ENCODE measurements around the gene CEP72. TPM values are rescaled to one million over a fixed set of nuclear protein-coding genes. Genes with fewer than 3 reads are reported as not detected.

The CEP72 gene
- total and polyA plus RNA-seq, 2 of the 13 experiments (the other 11 are each of a cell fraction or from before 2014, with no cell fraction given), result 3.4 to 9.4 TPM

GRCh38 chr5:652023-652515 lies 39.9 kb downstream of the CEP72 start (continued):
- TF ChIP-seq, protein P1, sequence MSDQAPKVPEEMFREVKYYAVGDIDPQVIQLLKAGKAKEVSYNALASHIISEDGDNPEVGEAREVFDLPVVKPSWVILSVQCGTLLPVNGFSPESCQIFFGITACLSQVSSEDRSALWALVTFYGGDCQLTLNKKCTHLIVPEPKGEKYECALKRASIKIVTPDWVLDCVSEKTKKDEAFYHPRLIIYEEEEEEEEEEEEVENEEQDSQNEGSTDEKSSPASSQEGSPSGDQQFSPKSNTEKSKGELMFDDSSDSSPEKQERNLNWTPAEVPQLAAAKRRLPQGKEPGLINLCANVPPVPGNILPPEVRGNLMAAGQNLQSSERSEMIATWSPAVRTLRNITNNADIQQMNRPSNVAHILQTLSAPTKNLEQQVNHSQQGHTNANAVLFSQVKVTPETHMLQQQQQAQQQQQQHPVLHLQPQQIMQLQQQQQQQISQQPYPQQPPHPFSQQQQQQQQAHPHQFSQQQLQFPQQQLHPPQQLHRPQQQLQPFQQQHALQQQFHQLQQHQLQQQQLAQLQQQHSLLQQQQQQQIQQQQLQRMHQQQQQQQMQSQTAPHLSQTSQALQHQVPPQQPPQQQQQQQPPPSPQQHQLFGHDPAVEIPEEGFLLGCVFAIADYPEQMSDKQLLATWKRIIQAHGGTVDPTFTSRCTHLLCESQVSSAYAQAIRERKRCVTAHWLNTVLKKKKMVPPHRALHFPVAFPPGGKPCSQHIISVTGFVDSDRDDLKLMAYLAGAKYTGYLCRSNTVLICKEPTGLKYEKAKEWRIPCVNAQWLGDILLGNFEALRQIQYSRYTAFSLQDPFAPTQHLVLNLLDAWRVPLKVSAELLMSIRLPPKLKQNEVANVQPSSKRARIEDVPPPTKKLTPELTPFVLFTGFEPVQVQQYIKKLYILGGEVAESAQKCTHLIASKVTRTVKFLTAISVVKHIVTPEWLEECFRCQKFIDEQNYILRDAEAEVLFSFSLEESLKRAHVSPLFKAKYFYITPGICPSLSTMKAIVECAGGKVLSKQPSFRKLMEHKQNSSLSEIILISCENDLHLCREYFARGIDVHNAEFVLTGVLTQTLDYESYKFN (CRISPR knock-in tag; conservative IDR thresholded peaks at IDR 0.05), result no peak
- TF ChIP-seq HOXA9 (CRISPR knock-in tag; IDR thresholded peaks at IDR 0.05; ENCODE audit: borderline replicate concordance) (no peak), THAP11 (CRISPR knock-in tag; IDR thresholded peaks at IDR 0.05) (no peak), AKNA (CRISPR knock-in tag; IDR thresholded peaks at IDR 0.05; ENCODE audit: borderline replicate concordance) (no peak), ZNF672 (CRISPR knock-in tag; IDR thresholded peaks at IDR 0.05) (no peak), ATF4 (CRISPR knock-in tag; IDR thresholded peaks at IDR 0.05) (no peak), EZH2 (conservative IDR thresholded peaks at IDR 0.05; ENCODE audit: low read depth, low read length) (no peak), HMGA1 (CRISPR knock-in tag; conservative IDR thresholded peaks at IDR 0.05) (no peak), PHF8 (CRISPR knock-in tag; IDR thresholded peaks at IDR 0.05) (no peak)
- TF ChIP-seq, protein P2, sequence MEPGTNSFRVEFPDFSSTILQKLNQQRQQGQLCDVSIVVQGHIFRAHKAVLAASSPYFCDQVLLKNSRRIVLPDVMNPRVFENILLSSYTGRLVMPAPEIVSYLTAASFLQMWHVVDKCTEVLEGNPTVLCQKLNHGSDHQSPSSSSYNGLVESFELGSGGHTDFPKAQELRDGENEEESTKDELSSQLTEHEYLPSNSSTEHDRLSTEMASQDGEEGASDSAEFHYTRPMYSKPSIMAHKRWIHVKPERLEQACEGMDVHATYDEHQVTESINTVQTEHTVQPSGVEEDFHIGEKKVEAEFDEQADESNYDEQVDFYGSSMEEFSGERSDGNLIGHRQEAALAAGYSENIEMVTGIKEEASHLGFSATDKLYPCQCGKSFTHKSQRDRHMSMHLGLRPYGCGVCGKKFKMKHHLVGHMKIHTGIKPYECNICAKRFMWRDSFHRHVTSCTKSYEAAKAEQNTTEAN (CRISPR knock-in tag; conservative IDR thresholded peaks at IDR 0.05), result no peak
- TF ChIP-seq, protein P3, sequence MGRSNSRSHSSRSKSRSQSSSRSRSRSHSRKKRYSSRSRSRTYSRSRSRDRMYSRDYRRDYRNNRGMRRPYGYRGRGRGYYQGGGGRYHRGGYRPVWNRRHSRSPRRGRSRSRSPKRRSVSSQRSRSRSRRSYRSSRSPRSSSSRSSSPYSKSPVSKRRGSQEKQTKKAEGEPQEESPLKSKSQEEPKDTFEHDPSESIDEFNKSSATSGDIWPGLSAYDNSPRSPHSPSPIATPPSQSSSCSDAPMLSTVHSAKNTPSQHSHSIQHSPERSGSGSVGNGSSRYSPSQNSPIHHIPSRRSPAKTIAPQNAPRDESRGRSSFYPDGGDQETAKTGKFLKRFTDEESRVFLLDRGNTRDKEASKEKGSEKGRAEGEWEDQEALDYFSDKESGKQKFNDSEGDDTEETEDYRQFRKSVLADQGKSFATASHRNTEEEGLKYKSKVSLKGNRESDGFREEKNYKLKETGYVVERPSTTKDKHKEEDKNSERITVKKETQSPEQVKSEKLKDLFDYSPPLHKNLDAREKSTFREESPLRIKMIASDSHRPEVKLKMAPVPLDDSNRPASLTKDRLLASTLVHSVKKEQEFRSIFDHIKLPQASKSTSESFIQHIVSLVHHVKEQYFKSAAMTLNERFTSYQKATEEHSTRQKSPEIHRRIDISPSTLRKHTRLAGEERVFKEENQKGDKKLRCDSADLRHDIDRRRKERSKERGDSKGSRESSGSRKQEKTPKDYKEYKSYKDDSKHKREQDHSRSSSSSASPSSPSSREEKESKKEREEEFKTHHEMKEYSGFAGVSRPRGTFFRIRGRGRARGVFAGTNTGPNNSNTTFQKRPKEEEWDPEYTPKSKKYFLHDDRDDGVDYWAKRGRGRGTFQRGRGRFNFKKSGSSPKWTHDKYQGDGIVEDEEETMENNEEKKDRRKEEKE (IDR thresholded peaks at IDR 0.05), result no peak

Data from HepG2 (cell line).